Fibroblast of the aortic adventitia (primary cell): ENCODE data around the gene GNL3L. TPM values are rescaled to one million over a fixed set of nuclear protein-coding genes. Genes with fewer than 3 reads are reported as not detected.
"Not testable (repeated sequence)": the region's sequence is repeated elsewhere in the genome, so short reads cannot be mapped to it uniquely, and the experiment has no call there.

Experiments
- DNase-seq: peaks from one replicate; pipeline ENCODE4 v3.0.0-alpha.2; 2010; ENCODE audit warnings: low read depth
- H3K4me3 ChIP-seq: 2 replicates; pipeline ENCODE4 v1.5.1; 2011; ENCODE audit warnings: low read depth, mild to moderate bottlenecking, control low read depth, low read length, moderate library complexity
- total RNA-seq: library from RNA; depleted of rRNA; stranded (reverse); fragments of >200 nt; gene quantifications from 2 replicates; pipeline ENCODE4 v1.2.3, GENCODE V29; 2012; ENCODE audit warnings: low replicate concordance
- TF ChIP-seq, protein P1 (sequence below): IDR thresholded peaks from 2 replicates; pipeline ENCODE4 v1.5.1; 2011; ENCODE audit warnings: mild to moderate bottlenecking, low read length, control low read depth, inconsistent platforms; ENCODE audit not compliant: insufficient read depth

The GNL3L gene
- total RNA-seq, 1 donor: 46.3 TPM

DNA sequence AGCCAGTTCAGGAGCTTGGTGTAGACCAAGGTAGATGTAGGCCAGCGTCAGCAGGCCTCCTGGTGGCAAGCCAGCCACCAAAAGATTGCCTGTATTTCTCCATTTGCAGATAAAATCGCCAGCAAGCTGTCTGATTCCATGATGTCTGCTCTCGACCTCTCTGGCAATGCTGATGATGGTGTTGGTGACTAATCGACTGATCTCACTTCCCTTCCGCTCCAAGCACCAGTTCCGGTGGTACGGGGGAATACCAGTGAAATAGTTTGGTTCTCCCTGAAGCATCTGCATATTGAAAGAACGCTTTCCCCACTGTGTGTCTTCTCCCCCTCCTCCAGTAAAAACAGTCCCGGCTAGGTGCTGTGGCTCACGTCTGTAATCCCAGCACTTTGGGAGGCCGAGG is 30.4 kb downstream of the GNL3L start:
- TF ChIP-seq, protein P1, sequence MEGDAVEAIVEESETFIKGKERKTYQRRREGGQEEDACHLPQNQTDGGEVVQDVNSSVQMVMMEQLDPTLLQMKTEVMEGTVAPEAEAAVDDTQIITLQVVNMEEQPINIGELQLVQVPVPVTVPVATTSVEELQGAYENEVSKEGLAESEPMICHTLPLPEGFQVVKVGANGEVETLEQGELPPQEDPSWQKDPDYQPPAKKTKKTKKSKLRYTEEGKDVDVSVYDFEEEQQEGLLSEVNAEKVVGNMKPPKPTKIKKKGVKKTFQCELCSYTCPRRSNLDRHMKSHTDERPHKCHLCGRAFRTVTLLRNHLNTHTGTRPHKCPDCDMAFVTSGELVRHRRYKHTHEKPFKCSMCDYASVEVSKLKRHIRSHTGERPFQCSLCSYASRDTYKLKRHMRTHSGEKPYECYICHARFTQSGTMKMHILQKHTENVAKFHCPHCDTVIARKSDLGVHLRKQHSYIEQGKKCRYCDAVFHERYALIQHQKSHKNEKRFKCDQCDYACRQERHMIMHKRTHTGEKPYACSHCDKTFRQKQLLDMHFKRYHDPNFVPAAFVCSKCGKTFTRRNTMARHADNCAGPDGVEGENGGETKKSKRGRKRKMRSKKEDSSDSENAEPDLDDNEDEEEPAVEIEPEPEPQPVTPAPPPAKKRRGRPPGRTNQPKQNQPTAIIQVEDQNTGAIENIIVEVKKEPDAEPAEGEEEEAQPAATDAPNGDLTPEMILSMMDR: no peak
- DNase-seq: no peak
- no peak overlapping the region for H3K4me3 ChIP-seq

DNA sequence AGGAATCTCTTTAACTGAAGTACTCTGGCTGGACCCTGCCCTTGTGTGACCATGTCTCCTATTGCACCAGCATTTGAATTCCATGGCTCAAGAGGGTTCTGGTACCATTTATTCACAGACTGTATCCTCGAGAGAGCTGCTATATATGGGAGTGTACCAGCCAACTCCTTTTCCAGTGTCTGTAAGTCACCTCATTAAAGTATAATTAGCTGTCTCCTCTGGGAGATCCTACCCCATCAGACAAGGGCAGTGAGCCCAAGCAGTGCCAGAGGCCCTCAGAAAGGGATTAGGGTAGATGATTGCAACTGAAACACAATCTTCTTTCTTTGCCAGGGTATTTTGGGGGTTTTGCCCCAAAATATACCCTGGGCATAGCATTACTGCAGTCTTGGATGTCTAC is 31.6 kb downstream of the GNL3L start:
- TF ChIP-seq, protein P1: no peak
- no peak overlapping the region for H3K4me3 ChIP-seq
- no peak for DNase-seq

DNA sequence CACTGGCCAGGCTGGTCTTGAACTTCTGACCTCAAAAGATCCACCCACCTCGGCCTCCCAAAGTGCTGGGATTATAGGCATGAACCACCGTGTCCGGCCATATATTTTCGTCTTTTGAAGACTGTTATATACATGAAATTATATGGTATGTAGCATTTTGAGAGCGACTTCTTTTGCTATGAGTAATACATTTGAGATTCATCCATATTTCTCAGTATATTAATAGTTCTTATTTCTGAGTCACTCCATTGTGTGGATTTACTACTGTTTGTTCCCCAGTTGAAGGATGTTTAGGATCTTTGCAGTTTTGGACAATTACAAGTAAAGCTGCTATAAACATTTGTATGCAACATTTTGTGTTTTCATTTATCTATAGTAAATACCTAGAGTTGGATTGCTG is 34.9 kb downstream of the GNL3L start:
- TF ChIP-seq, protein P1: no peak
- H3K4me3 ChIP-seq: no peak overlapping the region
- DNase-seq: peak; percentile 8

DNA sequence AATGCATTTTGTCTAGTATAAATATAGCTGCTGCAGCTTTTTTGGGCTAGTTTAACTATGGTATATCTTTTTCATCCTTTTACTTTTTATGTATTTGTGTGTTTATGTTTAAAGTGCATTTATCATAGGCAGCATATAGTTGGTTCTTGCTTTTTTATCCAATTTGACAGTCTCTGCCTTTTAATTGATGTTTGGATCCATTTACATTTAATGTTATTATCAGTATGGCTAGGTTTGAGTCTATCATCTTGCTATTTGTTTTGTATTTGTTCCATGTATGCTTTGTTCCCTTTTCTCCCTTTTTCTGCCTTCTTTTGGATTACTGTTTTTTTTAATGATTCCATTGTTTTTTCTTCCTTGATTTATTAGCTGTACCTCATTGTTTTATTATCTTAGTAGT is 40.3 kb downstream of the GNL3L start:
- TF ChIP-seq, protein P1: no peak
- DNase-seq: no peak
- no peak overlapping the region for H3K4me3 ChIP-seq

DNA sequence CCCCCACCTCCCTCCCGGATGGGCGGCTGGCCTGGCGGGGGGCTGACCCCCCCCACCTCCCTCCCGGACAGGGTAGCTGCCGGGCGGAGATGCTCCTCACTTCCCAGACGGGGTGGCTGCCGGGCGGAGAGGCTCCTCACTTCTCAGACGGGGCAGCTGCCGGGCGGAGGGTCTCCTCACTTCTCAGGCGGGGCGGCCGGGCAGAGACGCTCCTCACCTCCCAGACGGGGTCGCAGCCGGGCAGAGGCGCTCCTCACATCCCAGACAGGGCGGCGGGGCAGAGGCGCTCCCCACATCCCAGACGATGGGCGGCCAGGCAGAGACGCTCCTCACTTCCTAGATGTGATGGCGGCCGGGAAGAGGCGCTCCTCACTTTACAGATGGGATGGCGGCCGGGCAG is 42.6 kb downstream of the GNL3L start:
- not testable (repeated sequence) for DNase-seq, H3K4me3 ChIP-seq

DNA sequence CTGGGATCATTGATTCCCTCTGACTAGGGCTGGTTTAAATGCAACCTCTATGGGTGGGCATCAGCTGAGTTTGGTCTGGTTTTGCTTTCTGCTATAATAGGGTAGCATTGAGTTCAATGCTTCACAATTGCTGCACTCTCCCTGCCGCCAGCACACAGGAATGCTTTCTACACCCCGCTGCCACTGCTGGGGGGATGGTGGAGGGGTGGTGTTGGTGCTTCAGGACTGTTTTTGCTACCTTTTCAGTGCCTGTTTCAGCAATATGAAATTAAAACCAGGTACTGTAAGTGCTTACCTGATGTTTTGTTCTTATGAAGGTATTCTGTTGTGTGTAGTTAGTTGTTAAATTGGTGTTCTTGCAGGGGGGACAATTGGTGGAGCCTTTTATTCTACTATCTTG is 67.7 kb downstream of the GNL3L start:
- H3K4me3 ChIP-seq: no peak overlapping the region
- TF ChIP-seq, protein P1: no peak
- no peak for DNase-seq

DNA sequence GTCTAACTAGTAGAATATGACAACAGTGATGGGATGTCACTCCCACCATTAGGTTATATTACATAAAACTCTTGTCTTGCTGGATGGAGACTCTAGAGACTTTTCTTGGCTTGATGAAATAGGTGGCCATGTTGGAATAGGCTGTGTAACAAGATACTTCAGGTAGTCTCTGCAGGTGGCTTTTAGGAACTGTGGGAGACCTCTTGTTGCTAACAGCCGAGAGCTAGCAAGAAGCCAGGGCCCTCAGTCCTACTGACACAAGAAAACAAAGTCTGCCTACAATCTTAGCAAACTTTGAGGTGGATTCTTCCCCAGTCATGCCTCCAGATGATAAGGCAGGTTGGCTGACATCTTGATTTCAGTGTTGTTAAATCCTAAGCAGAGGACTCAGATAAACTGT is 72.5 kb downstream of the GNL3L start:
- DNase-seq: no peak
- TF ChIP-seq, protein P1: no peak
- H3K4me3 ChIP-seq: no peak overlapping the region

Other genes starting within 250 kb of the GNL3L start
- gene WNK3, start 172.2 kb upstream of the GNL3L start, total RNA-seq: 0.27 and 10.5 TPM in 2 replicates
- 12.2 and 28.6 TPM in 2 replicates for gene TSR2, start 89.8 kb upstream of the GNL3L start, total RNA-seq
- 11.1 and 11.9 TPM in 2 replicates for gene FGD1, start 34.0 kb upstream of the GNL3L start, total RNA-seq